HG03558 (cell line): ENCODE data around the gene DHDH.

Experiments used
- ATAC-seq: cut with Tn5 transposase; IDR thresholded peaks from one replicate; pipeline ENCODE4 v1.9.1; 2021; ENCODE audit warnings: moderate number of reproducible peaks; ENCODE audit not compliant: unreplicated experiment; ENCODE audit errors: extremely low read depth

Gene DHDH

GRCh38 chr19:48946463-48947257 is 13.2 kb downstream of the DHDH start:
- ATAC-seq, result no peak

- no peak for ATAC-seq
Measured at GRCh38 chr19:48947258-48947542, 13.7 kb downstream of the DHDH start.

GRCh38 chr19:48950159-48950558 is 16.7 kb downstream of the DHDH start:
- ATAC-seq, result no peak

- no peak for ATAC-seq
Measured at GRCh38 chr19:48950830-48951519, 17.5 kb downstream of the DHDH start.

GRCh38 chr19:48953141-48953540 is 19.6 kb downstream of the DHDH start:
- no peak for ATAC-seq

GRCh38 chr19:48953990-48954594 is 20.6 kb downstream of the DHDH start:
- no peak for ATAC-seq

- ATAC-seq, result no peak
Measured at GRCh38 chr19:48954595-48955307, 21.3 kb downstream of the DHDH start, which contains the start of gene BAX. Gene BAX (plus strand): TSS chr19:48954875. CDS start chr19:48954929, 54 bp downstream.

- ATAC-seq, result no peak
Measured at GRCh38 chr19:48955308-48955958, 21.9 kb downstream of the DHDH start.

GRCh38 chr19:48958006-48958405 is 24.5 kb downstream of the DHDH start:
- no peak for ATAC-seq

GRCh38 chr19:48959341-48960239 is 26.1 kb downstream of the DHDH start:
- no peak for ATAC-seq

GRCh38 chr19:48961051-48961649 is 27.7 kb downstream of the DHDH start:
- ATAC-seq, result no peak

- ATAC-seq, result no peak
Measured at GRCh38 chr19:48961673-48962028, 28.2 kb downstream of the DHDH start.

- ATAC-seq, result no peak
Measured at GRCh38 chr19:48962029-48962848, 28.7 kb downstream of the DHDH start.

GRCh38 chr19:48962849-48963165 is 29.3 kb downstream of the DHDH start:
- no peak for ATAC-seq

GRCh38 chr19:48963371-48964204 is 30.1 kb downstream of the DHDH start:
- ATAC-seq, result no peak

- ATAC-seq, result no peak
Measured at GRCh38 chr19:48964205-48965039, 30.9 kb downstream of the DHDH start.
